ENCODE results near the gene MSN. TPM values are rescaled to one million over a fixed set of nuclear protein-coding genes. Genes with fewer than 3 reads are reported as not detected.

MSN gene
- total RNA-seq, 3 donors from 2014 or later (not counting 1 experiment from before 2014, with no cell fraction given) = 866 to 1,028 (median 919) TPM

DNA sequence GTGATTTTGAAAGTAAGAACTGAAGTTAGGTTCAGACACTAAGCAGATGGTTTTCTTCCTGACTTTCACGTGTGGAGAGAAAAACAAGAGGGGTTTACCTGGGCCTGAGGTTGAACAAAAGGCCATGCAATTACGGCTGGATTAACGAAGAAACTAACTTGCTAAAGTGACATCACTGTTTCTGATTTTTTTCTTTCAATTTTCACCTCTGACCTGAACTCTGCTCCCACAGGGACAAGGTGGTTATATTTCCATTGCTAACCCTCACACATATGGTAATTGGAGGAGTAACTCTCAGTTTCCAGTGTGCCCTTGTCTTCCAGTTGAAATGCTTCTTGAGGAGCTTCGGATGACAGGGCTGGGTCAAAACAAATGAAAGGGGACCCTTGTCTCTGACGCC is 38.0 kb downstream of the MSN start:
- Mint-ChIP-seq H3K4me1 (peaks cover 65 to 78% of the 10 kb centered on the region in 2 donors), H3K36me3 (peaks cover 7% of the 10 kb centered on the region), H3K9me3 (no peaks in the 10 kb centered on the region), H3K27ac (peak overlapping the region; percentile 86 to 98), H3K4me3 (peak overlapping the region; percentile 62), H3K27me3 (ENCODE audit: low read depth in 2 of 2) (no peaks in the 10 kb centered on the region)
- H3K27me3 ChIP-seq (ENCODE audit: control insufficient read depth, insufficient read depth, low read length) = no peaks in the 10 kb centered on the region
- ATAC-seq = no peak
- 45% methylated on average over 5 of the region's 5 CpGs for WGBS (ENCODE audit: insufficient coverage)
- peak overlapping the region; percentile 90 for H3K27ac ChIP-seq (ENCODE audit: low read length)
- intact Hi-C loops (cut with micrococcal nuclease) = no loop called here
- TF ChIP-seq, protein P1, sequence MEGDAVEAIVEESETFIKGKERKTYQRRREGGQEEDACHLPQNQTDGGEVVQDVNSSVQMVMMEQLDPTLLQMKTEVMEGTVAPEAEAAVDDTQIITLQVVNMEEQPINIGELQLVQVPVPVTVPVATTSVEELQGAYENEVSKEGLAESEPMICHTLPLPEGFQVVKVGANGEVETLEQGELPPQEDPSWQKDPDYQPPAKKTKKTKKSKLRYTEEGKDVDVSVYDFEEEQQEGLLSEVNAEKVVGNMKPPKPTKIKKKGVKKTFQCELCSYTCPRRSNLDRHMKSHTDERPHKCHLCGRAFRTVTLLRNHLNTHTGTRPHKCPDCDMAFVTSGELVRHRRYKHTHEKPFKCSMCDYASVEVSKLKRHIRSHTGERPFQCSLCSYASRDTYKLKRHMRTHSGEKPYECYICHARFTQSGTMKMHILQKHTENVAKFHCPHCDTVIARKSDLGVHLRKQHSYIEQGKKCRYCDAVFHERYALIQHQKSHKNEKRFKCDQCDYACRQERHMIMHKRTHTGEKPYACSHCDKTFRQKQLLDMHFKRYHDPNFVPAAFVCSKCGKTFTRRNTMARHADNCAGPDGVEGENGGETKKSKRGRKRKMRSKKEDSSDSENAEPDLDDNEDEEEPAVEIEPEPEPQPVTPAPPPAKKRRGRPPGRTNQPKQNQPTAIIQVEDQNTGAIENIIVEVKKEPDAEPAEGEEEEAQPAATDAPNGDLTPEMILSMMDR (IDR thresholded peaks at IDR 0.05) = no peak
- peaks cover 20% of the 10 kb centered on the region for H3K36me3 ChIP-seq (ENCODE audit: control insufficient read depth, insufficient read depth, low read length)
- H3K4me3 ChIP-seq (ENCODE audit: low read length) = no peak overlapping the region
- peaks cover 80% of the 10 kb centered on the region for H3K4me1 ChIP-seq (ENCODE audit: control insufficient read depth, insufficient read depth, low read length)
- peak in 1 of 2 donors; percentile 29 for DNase-seq
- no peaks in the 10 kb centered on the region for H3K9me3 ChIP-seq (ENCODE audit: control insufficient read depth, insufficient read depth, low read length)

GRCh38 chrX:65706041-65706828 is 38.8 kb downstream of the MSN start:
- H3K36me3 ChIP-seq (ENCODE audit: control insufficient read depth, insufficient read depth, low read length) = peaks cover 20% of the 10 kb centered on the region
- WGBS (ENCODE audit: insufficient coverage) = 28% methylated on average over 4 of the region's 5 CpGs
- peak overlapping the region; percentile 72 for H3K4me3 Mint-ChIP-seq
- H3K27me3 ChIP-seq (ENCODE audit: control insufficient read depth, insufficient read depth, low read length) = no peaks in the 10 kb centered on the region
- H3K4me1 Mint-ChIP-seq = peaks cover 57 to 70% of the 10 kb centered on the region in 2 donors
- ATAC-seq (peak; percentile 79 to 89 (median 83)), DNase-seq (peak; percentile 47 to 66)
- peak overlapping the region; percentile 90 for H3K27ac ChIP-seq (ENCODE audit: low read length)
- H3K36me3 Mint-ChIP-seq = peaks cover 7% of the 10 kb centered on the region
- intact Hi-C loops (cut with micrococcal nuclease) = loop anchor here (2.0 kb wide), 1 partner anchor 17 kb away; no protein-coding TSS in a partner anchor
- H3K9me3 ChIP-seq (ENCODE audit: control insufficient read depth, insufficient read depth, low read length) = no peaks in the 10 kb centered on the region
- TF ChIP-seq, protein P1 (IDR thresholded peaks at IDR 0.05) = no peak
- H3K4me3 ChIP-seq (ENCODE audit: low read length) = no peak overlapping the region
- peak overlapping the region; percentile 86 to 98 for H3K27ac Mint-ChIP-seq
- no peaks in the 10 kb centered on the region for H3K9me3 Mint-ChIP-seq
- H3K27me3 Mint-ChIP-seq (ENCODE audit: low read depth in 2 of 2) = no peaks in the 10 kb centered on the region
- H3K4me1 ChIP-seq (ENCODE audit: control insufficient read depth, insufficient read depth, low read length) = peaks cover 77% of the 10 kb centered on the region

DNA sequence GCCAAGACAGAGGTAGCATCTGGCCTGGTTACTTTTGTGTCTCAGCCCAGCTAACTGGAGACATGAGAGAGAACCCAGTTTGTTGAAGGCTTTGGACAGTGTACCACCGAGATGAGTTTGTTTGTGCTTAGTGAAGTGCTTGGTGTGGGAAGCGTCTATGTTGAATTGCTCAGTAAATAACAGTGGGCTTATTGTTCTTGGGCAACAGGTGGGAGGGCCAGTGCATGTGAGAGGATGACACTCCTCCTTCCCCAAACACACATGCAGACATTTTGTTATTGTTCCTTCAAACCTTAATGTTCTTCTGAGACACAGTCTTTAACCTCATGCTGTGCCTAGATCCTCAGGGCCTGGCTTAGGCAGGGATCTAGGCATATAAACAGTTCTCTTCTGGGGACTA is 39.7 kb downstream of the MSN start:
- no peaks in the 10 kb centered on the region for H3K9me3 Mint-ChIP-seq
- H3K27ac Mint-ChIP-seq = peak overlapping the region; percentile 86 to 98
- no peak overlapping the region for H3K4me3 ChIP-seq (ENCODE audit: low read length)
- intact Hi-C loops (cut with micrococcal nuclease) = loop anchor here (2.0 kb wide), 1 partner anchor 16 kb away; no protein-coding TSS in a partner anchor
- peak overlapping the region; percentile 72 for H3K4me3 Mint-ChIP-seq
- no peaks in the 10 kb centered on the region for H3K27me3 Mint-ChIP-seq (ENCODE audit: low read depth in 2 of 2)
- TF ChIP-seq, protein P1 (IDR thresholded peaks at IDR 0.05) = no peak
- H3K36me3 Mint-ChIP-seq = peaks cover 7% of the 10 kb centered on the region
- no peaks in the 10 kb centered on the region for H3K27me3 ChIP-seq (ENCODE audit: control insufficient read depth, insufficient read depth, low read length)
- H3K4me1 Mint-ChIP-seq = peaks cover 56 to 69% of the 10 kb centered on the region in 2 donors
- no CpG with 5 or more reads among the region's 2 CpGs for WGBS (ENCODE audit: insufficient coverage)
- peak overlapping the region; percentile 90 for H3K27ac ChIP-seq (ENCODE audit: low read length)
- H3K36me3 ChIP-seq (ENCODE audit: control insufficient read depth, insufficient read depth, low read length) = peaks cover 20% of the 10 kb centered on the region
- peaks cover 71% of the 10 kb centered on the region for H3K4me1 ChIP-seq (ENCODE audit: control insufficient read depth, insufficient read depth, low read length)
- DNase-seq (peak in 1 of 2 donors; percentile 13), ATAC-seq (peak in 1 of 3 donors; percentile 6)
- no peaks in the 10 kb centered on the region for H3K9me3 ChIP-seq (ENCODE audit: control insufficient read depth, insufficient read depth, low read length)
